Activated naive CD8-positive, alpha-beta T cell treated with anti-CD3 and anti-CD28 coated beads for 36 hours (primary cell): ENCODE data around the gene DNAI1. TPM values are rescaled to one million over a fixed set of nuclear protein-coding genes. Genes with fewer than 3 reads are reported as not detected.

Source experiments
- DNase-seq: peaks from one replicate; pipeline ENCODE4 v3.0.0; 2021
- H3K27ac Mint-ChIP-seq: one replicate; pipeline ENCODE4 v1.8.0; 2022; ENCODE audit warnings: mild to moderate bottlenecking, moderate library complexity, mixed read lengths
- H3K27me3 Mint-ChIP-seq: one replicate; pipeline ENCODE4 v1.8.0; 2022; ENCODE audit warnings: mild to moderate bottlenecking, mixed read lengths
- H3K36me3 Mint-ChIP-seq: one replicate; pipeline ENCODE4 v1.8.0; 2021; ENCODE audit warnings: mild to moderate bottlenecking, mixed read lengths
- H3K4me1 Mint-ChIP-seq: one replicate; pipeline ENCODE4 v1.8.0; 2021; ENCODE audit warnings: mixed read lengths
- H3K4me3 Mint-ChIP-seq: one replicate; pipeline ENCODE4 v1.8.0; 2022; ENCODE audit warnings: mild to moderate bottlenecking, moderate library complexity, mixed read lengths
- H3K9me3 Mint-ChIP-seq: one replicate; pipeline ENCODE4 v1.8.0; 2022; ENCODE audit warnings: mixed read lengths
- total RNA-seq, 2 experiments: library from RNA; stranded (reverse); gene quantifications; one replicate each; pipeline ENCODE4 v1.2.3, GENCODE V29; 2021

Gene DNAI1
- total RNA-seq, 2 experiments from 2014 or later: not detected

- H3K4me1 Mint-ChIP-seq: no peaks in the 10 kb centered on the region
- H3K9me3 Mint-ChIP-seq: no peaks in the 10 kb centered on the region
- DNase-seq: no peak
- no peak overlapping the region for H3K4me3 Mint-ChIP-seq
- H3K27ac Mint-ChIP-seq: no peak overlapping the region
- no peaks in the 10 kb centered on the region for H3K36me3 Mint-ChIP-seq
- H3K27me3 Mint-ChIP-seq: peaks cover 28% of the 10 kb centered on the region
These were observed 33.4 kb downstream of the DNAI1 start for GRCh38 chr9:34492051-34492450.

- no peak overlapping the region for H3K4me3 Mint-ChIP-seq
- no peak overlapping the region for H3K27ac Mint-ChIP-seq
These were observed 35.4 kb downstream of the DNAI1 start for GRCh38 chr9:34493972-34494535.

GRCh38 chr9:34496149-34496712 is 37.6 kb downstream of the DNAI1 start:
- Mint-ChIP-seq H3K4me1 (peaks cover 6% of the 10 kb centered on the region), H3K27ac (no peak overlapping the region), H3K9me3 (no peaks in the 10 kb centered on the region), H3K36me3 (no peaks in the 10 kb centered on the region), H3K4me3 (no peak overlapping the region), H3K27me3 (peaks cover 13% of the 10 kb centered on the region)
- no peak for DNase-seq

More at GRCh38 chr9:34493972-34494535, 35.4 kb downstream of the DNAI1 start:
- peaks cover 13% of the 10 kb centered on the region for H3K27me3 Mint-ChIP-seq
- H3K4me1 Mint-ChIP-seq: no peaks in the 10 kb centered on the region
- no peaks in the 10 kb centered on the region for H3K9me3 Mint-ChIP-seq
- no peaks in the 10 kb centered on the region for H3K36me3 Mint-ChIP-seq
- peak; percentile 17 for DNase-seq

GRCh38 chr9:34498553-34498952 is 39.9 kb downstream of the DNAI1 start:
- Mint-ChIP-seq H3K9me3 (no peaks in the 10 kb centered on the region), H3K4me3 (no peak overlapping the region), H3K36me3 (no peaks in the 10 kb centered on the region), H3K27me3 (peaks cover 6% of the 10 kb centered on the region), H3K27ac (no peak overlapping the region), H3K4me1 (peaks cover 6% of the 10 kb centered on the region)
- DNase-seq: no peak

- Mint-ChIP-seq H3K9me3 (no peaks in the 10 kb centered on the region), H3K4me1 (peaks cover 6% of the 10 kb centered on the region), H3K4me3 (no peak overlapping the region), H3K27ac (no peak overlapping the region), H3K36me3 (no peaks in the 10 kb centered on the region), H3K27me3 (peaks cover 4% of the 10 kb centered on the region)
- DNase-seq: no peak
These were observed 40.5 kb downstream of the DNAI1 start for GRCh38 chr9:34499076-34499475.

- no peak overlapping the region for H3K4me3 Mint-ChIP-seq
- no peak overlapping the region for H3K27ac Mint-ChIP-seq
- DNase-seq: peak; percentile 70
- H3K36me3 Mint-ChIP-seq: no peaks in the 10 kb centered on the region
- no peaks in the 10 kb centered on the region for H3K9me3 Mint-ChIP-seq
- peaks cover 6% of the 10 kb centered on the region for H3K4me1 Mint-ChIP-seq
- H3K27me3 Mint-ChIP-seq: peaks cover 4% of the 10 kb centered on the region
These were observed 42.1 kb downstream of the DNAI1 start for GRCh38 chr9:34500623-34501267.

- Mint-ChIP-seq H3K4me3 (no peak overlapping the region), H3K4me1 (peaks cover 6% of the 10 kb centered on the region)
These were observed 42.8 kb downstream of the DNAI1 start for GRCh38 chr9:34501372-34501771.

GRCh38 chr9:34501889-34502425 is 43.4 kb downstream of the DNAI1 start:
- H3K27ac Mint-ChIP-seq: no peak overlapping the region
- no peaks in the 10 kb centered on the region for H3K9me3 Mint-ChIP-seq
- H3K36me3 Mint-ChIP-seq: no peaks in the 10 kb centered on the region
- H3K27me3 Mint-ChIP-seq: peaks cover 4% of the 10 kb centered on the region
- peaks cover 6% of the 10 kb centered on the region for H3K4me1 Mint-ChIP-seq
- no peak overlapping the region for H3K4me3 Mint-ChIP-seq
- DNase-seq: no peak

More at GRCh38 chr9:34501372-34501771, 42.8 kb downstream of the DNAI1 start:
- Mint-ChIP-seq H3K27ac (no peak overlapping the region), H3K36me3 (no peaks in the 10 kb centered on the region), H3K9me3 (no peaks in the 10 kb centered on the region), H3K27me3 (peaks cover 4% of the 10 kb centered on the region)
- DNase-seq: no peak

- Mint-ChIP-seq H3K9me3 (no peaks in the 10 kb centered on the region), H3K4me3 (no peak overlapping the region), H3K27me3 (peaks cover 4% of the 10 kb centered on the region), H3K4me1 (peaks cover 6% of the 10 kb centered on the region), H3K27ac (no peak overlapping the region), H3K36me3 (no peaks in the 10 kb centered on the region)
- DNase-seq: no peak
These were observed 43.9 kb downstream of the DNAI1 start for GRCh38 chr9:34502471-34502870.

- Mint-ChIP-seq H3K4me3 (no peak overlapping the region), H3K4me1 (peaks cover 6% of the 10 kb centered on the region), H3K36me3 (no peaks in the 10 kb centered on the region), H3K9me3 (no peaks in the 10 kb centered on the region), H3K27me3 (peaks cover 4% of the 10 kb centered on the region), H3K27ac (no peak overlapping the region)
- no peak for DNase-seq
These were observed 44.3 kb downstream of the DNAI1 start for GRCh38 chr9:34502891-34503290.

- Mint-ChIP-seq H3K27ac (no peak overlapping the region), H3K36me3 (no peaks in the 10 kb centered on the region), H3K4me3 (no peak overlapping the region), H3K9me3 (no peaks in the 10 kb centered on the region), H3K27me3 (peaks cover 4% of the 10 kb centered on the region), H3K4me1 (peaks cover 6% of the 10 kb centered on the region)
- DNase-seq: no peak
These were observed 44.8 kb downstream of the DNAI1 start for GRCh38 chr9:34503406-34503805.

- Mint-ChIP-seq H3K36me3 (no peaks in the 10 kb centered on the region), H3K27me3 (no peaks in the 10 kb centered on the region), H3K9me3 (no peaks in the 10 kb centered on the region), H3K4me3 (no peak overlapping the region), H3K4me1 (peaks cover under 1% of the 10 kb centered on the region), H3K27ac (no peak overlapping the region)
- no peak for DNase-seq
These were observed 46.9 kb downstream of the DNAI1 start for GRCh38 chr9:34505370-34506120.

- Mint-ChIP-seq H3K4me3 (no peak overlapping the region), H3K27me3 (no peaks in the 10 kb centered on the region), H3K27ac (no peak overlapping the region), H3K4me1 (no peaks in the 10 kb centered on the region), H3K9me3 (no peaks in the 10 kb centered on the region), H3K36me3 (no peaks in the 10 kb centered on the region)
- DNase-seq: no peak
These were observed 48.0 kb downstream of the DNAI1 start for GRCh38 chr9:34506623-34507022.

- Mint-ChIP-seq H3K9me3 (no peaks in the 10 kb centered on the region), H3K4me3 (no peak overlapping the region), H3K36me3 (no peaks in the 10 kb centered on the region), H3K4me1 (no peaks in the 10 kb centered on the region), H3K27ac (no peak overlapping the region), H3K27me3 (no peaks in the 10 kb centered on the region)
- DNase-seq: no peak
These were observed 49.0 kb downstream of the DNAI1 start for GRCh38 chr9:34507556-34507955.

GRCh38 chr9:34507966-34508365 is 49.4 kb downstream of the DNAI1 start:
- H3K4me1 Mint-ChIP-seq: no peaks in the 10 kb centered on the region
- H3K27me3 Mint-ChIP-seq: no peaks in the 10 kb centered on the region
- no peaks in the 10 kb centered on the region for H3K36me3 Mint-ChIP-seq
- no peak for DNase-seq
- no peaks in the 10 kb centered on the region for H3K9me3 Mint-ChIP-seq
- no peak overlapping the region for H3K4me3 Mint-ChIP-seq
- no peak overlapping the region for H3K27ac Mint-ChIP-seq
